Ishikawa (cell line): ENCODE results near the gene RASA3.
A peak's percentile ranks its signal among the peaks of the same experiment; 100 is the strongest.

ENCODE experiments used
- CEBPB ChIP-seq: IDR thresholded peaks from 2 replicates; pipeline ENCODE4 v1.6.1; 2012
- CREB1 ChIP-seq: IDR thresholded peaks from 2 replicates; pipeline ENCODE4 v1.6.1; 2012; ENCODE audit warnings: low read depth
- EGR1 ChIP-seq: IDR thresholded peaks from 2 replicates; pipeline ENCODE4 v1.6.1; 2012
- EP300 ChIP-seq: IDR thresholded peaks from 2 replicates; pipeline ENCODE4 v1.6.1; 2012; ENCODE audit warnings: borderline replicate concordance
- FOXM1 ChIP-seq: IDR thresholded peaks from 2 replicates; pipeline ENCODE4 v1.6.1; 2012; ENCODE audit warnings: low read depth, borderline replicate concordance
- MAX ChIP-seq: IDR thresholded peaks from 2 replicates; pipeline ENCODE4 v1.6.1; 2012
- NFIC ChIP-seq: IDR thresholded peaks from 2 replicates; pipeline ENCODE4 v1.6.1; 2012
- RAD21 ChIP-seq: IDR thresholded peaks from 2 replicates; pipeline ENCODE4 v1.6.1; 2012; ENCODE audit warnings: low read depth
- TAF1 ChIP-seq: IDR thresholded peaks from 2 replicates; pipeline ENCODE4 v1.6.1; 2012; ENCODE audit warnings: low read depth, mild to moderate bottlenecking
- TCF12 ChIP-seq: IDR thresholded peaks from 2 replicates; pipeline ENCODE4 v1.6.1; 2012; ENCODE audit warnings: low read depth
- TEAD4 ChIP-seq: IDR thresholded peaks from 2 replicates; pipeline ENCODE4 v1.6.1; 2012
- USF1 ChIP-seq: IDR thresholded peaks from 2 replicates; pipeline ENCODE4 v1.6.1; 2012
- YY1 ChIP-seq: IDR thresholded peaks from 2 replicates; pipeline ENCODE4 v1.6.1; 2012; ENCODE audit warnings: low read depth
- ZBTB7A ChIP-seq: IDR thresholded peaks from 2 replicates; pipeline ENCODE4 v1.6.1; 2012; ENCODE audit warnings: low read depth
- TF ChIP-seq, protein P1 (sequence below): IDR thresholded peaks from 2 replicates; pipeline ENCODE4 v1.6.1; 2012; ENCODE audit warnings: low read depth, mild to moderate bottlenecking

The RASA3 gene

GRCh38 chr13:113990321-113990837 is 142.0 kb downstream of the RASA3 start:
- TF ChIP-seq YY1 (no peak), USF1 (no peak), CEBPB (no peak), TCF12 (no peak), ZBTB7A (no peak), FOXM1 (no peak), CREB1 (no peak), RAD21 (no peak), EP300 (no peak), MAX (no peak), NFIC (no peak), TEAD4 (no peak), TAF1 (no peak), EGR1 (no peak)
- TF ChIP-seq, protein P1, sequence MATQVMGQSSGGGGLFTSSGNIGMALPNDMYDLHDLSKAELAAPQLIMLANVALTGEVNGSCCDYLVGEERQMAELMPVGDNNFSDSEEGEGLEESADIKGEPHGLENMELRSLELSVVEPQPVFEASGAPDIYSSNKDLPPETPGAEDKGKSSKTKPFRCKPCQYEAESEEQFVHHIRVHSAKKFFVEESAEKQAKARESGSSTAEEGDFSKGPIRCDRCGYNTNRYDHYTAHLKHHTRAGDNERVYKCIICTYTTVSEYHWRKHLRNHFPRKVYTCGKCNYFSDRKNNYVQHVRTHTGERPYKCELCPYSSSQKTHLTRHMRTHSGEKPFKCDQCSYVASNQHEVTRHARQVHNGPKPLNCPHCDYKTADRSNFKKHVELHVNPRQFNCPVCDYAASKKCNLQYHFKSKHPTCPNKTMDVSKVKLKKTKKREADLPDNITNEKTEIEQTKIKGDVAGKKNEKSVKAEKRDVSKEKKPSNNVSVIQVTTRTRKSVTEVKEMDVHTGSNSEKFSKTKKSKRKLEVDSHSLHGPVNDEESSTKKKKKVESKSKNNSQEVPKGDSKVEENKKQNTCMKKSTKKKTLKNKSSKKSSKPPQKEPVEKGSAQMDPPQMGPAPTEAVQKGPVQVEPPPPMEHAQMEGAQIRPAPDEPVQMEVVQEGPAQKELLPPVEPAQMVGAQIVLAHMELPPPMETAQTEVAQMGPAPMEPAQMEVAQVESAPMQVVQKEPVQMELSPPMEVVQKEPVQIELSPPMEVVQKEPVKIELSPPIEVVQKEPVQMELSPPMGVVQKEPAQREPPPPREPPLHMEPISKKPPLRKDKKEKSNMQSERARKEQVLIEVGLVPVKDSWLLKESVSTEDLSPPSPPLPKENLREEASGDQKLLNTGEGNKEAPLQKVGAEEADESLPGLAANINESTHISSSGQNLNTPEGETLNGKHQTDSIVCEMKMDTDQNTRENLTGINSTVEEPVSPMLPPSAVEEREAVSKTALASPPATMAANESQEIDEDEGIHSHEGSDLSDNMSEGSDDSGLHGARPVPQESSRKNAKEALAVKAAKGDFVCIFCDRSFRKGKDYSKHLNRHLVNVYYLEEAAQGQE: no peak

GRCh38 chr13:113989585-113990300 is 142.7 kb downstream of the RASA3 start:
- TF ChIP-seq EP300 (no peak), EGR1 (no peak), CEBPB (no peak), ZBTB7A (no peak), USF1 (no peak), TAF1 (no peak), TCF12 (no peak), RAD21 (no peak)

GRCh38 chr13:113982296-113982661 is 150.1 kb downstream of the RASA3 start:
- TF ChIP-seq FOXM1 (no peak), EGR1 (no peak), MAX (no peak), ZBTB7A (no peak), TCF12 (no peak), RAD21 (no peak), CREB1 (no peak), NFIC (no peak), USF1 (no peak), EP300 (no peak), TEAD4 (no peak), TAF1 (no peak), CEBPB (no peak), YY1 (no peak)
- TF ChIP-seq, protein P1: no peak

DNA sequence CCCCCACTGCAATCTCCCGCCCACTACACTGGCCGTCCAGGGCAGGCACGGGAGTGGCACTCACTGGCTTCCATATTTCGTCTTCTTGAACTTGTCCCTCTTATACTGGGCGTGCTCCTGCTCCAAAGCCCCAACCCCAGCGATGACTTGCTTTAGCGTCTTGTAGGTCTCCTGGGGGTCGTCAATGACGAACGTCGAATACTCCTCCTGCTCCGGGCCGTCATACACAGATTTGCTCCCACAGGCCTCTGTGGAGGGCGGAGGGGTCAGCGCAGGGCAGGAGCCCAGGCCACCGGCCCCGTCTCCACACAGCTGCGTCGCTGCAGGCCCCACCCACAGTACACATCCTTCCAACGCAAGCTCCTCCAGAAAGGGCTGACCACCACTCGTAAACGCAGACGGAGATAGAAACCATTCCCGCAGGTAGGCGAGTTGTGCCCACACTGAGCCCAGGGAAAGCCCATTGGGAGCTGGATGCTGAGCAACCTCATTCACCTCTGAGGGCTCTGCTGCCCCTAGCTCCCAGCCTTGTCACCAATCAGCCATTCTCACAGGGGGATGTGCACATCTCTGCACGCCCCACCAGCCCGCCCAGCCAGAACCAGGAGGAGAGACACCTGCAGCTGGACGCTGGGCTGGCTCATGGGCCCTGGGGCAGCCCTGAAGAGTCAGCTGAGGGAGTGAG is 150.7 kb downstream of the RASA3 start:
- TF ChIP-seq TEAD4 (no peak), YY1 (no peak), RAD21 (no peak)

GRCh38 chr13:113981194-113981605 is 151.2 kb downstream of the RASA3 start:
- TF ChIP-seq NFIC (peak; percentile 99), CEBPB (peak; percentile 18; the same call in 1 of the 2 replicates), EP300 (peak; percentile 87), USF1 (peak; percentile 98), YY1 (0 out of 2 replicates have a peak, but pooled peaks have one; percentile 34), MAX (peak; percentile 95), FOXM1 (peak; percentile 49; the same call in 1 of the 2 replicates), TAF1 (no peak), TCF12 (peak; percentile 96), CREB1 (no peak), TEAD4 (peak; percentile 37; the same call in 1 of the 2 replicates), EGR1 (no peak), ZBTB7A (no peak), RAD21 (peak; percentile 18)
- TF ChIP-seq, protein P1: no peak
